ENCODE measurements around the gene BTN1A1. TPM values are rescaled to one million over a fixed set of nuclear protein-coding genes. Genes with fewer than 3 reads are reported as not detected.

Gene BTN1A1
- total and polyA plus RNA-seq, 9 of the 15 experiments (the other 6 are each of a cell fraction or from before 2014, with no cell fraction given), result 0.01 to 0.15 (median 0.06) TPM; not detected in 4

GRCh38 chr6:26553635-26554446 lies 53.7 kb downstream of the BTN1A1 start (continued):
- TF ChIP-seq CLOCK (CRISPR knock-in tag; IDR thresholded peaks at IDR 0.05; ENCODE audit: borderline replicate concordance) (no peak), PRPF4 (IDR thresholded peaks at IDR 0.05; ENCODE audit: insufficient read depth, low read depth, low read length, poor library complexity, severe bottlenecking) (no peak), HMBOX1 (IDR thresholded peaks at IDR 0.05) (peak; percentile 99), MXI1 (IDR thresholded peaks at IDR 0.05; ENCODE audit: low read depth, low read length) (peak; percentile 47; the same call in 1 of the 2 replicates), ZNF384 (IDR thresholded peaks at IDR 0.05; ENCODE audit: low read depth, low read length) (peak; percentile 54; the same call in 1 of the 2 replicates), HNRNPK (IDR thresholded peaks at IDR 0.05; ENCODE audit: low read depth, low read length, poor library complexity, severe bottlenecking) (no peak), NFATC3 (IDR thresholded peaks at IDR 0.05) (no peak), TBL1XR1 (IDR thresholded peaks at IDR 0.05; ENCODE audit: low read length in 2 of 2) (peak in 1 of 2 experiments; percentile 97; a peak in 3 of 4 replicates), ZNF175 (CRISPR knock-in tag; IDR thresholded peaks at IDR 0.05; ENCODE audit: low read depth) (no peak), NFE2 (IDR thresholded peaks at IDR 0.05; ENCODE audit: low read depth) (no peak), ETS2 (tag; IDR thresholded peaks at IDR 0.05; ENCODE audit: borderline replicate concordance, poor library complexity, severe bottlenecking) (no peak)
